Right lobe of liver (tissue), 6 donors: ENCODE results near the gene SELENOM. TPM values are rescaled to one million over a fixed set of nuclear protein-coding genes. Genes with fewer than 3 reads are reported as not detected.

Experiments
- ATAC-seq, 4 donors: fragments of 200-7000 bp; cut with Tn5 transposase; one replicate each; pipeline ENCODE4 v1.9.1; 2020; ENCODE audit warnings: mild to moderate bottlenecking in 4 of 4, moderate library complexity in 4 of 4
- DNase-seq, 3 donors: peaks; one replicate each; pipeline ENCODE4 v3.0.0-alpha.2; 2020
- H3K27ac ChIP-seq, 3 donors: fragments of 200-600 bp; one replicate each; pipeline ENCODE4 v1.8.0; 2022
- H3K27me3 ChIP-seq, 2 donors: fragments of 200-600 bp; one replicate each; pipeline ENCODE4 v1.8.0; 2022
- H3K36me3 ChIP-seq, 4 donors: fragments of 200-600 bp; sonication (generic) in 1 of 4; one replicate each; pipeline versions ENCODE4 v1.5.1 to v1.8.0; 2017 to 2022; ENCODE audit warnings: control low read depth in 1 of 4
- H3K4me1 ChIP-seq, 4 donors: fragments of 200-600 bp; sonication (generic) in 1 of 4; one replicate each; pipeline versions ENCODE4 v1.5.1 to v1.8.0; 2017 to 2022; ENCODE audit warnings: control low read depth in 1 of 4
- H3K4me3 ChIP-seq, 3 donors: fragments of 200-600 bp; one replicate each; pipeline ENCODE4 v1.8.0; 2022
- H3K9me3 ChIP-seq, 4 donors: fragments of 200-600 bp; sonication (generic) in 1 of 4; one replicate each; pipeline versions ENCODE4 v1.5.1 to v1.8.0; 2017 to 2022; ENCODE audit warnings: control low read depth in 1 of 4
- POLR2A ChIP-seq: fragments of 450-650 bp; IDR thresholded peaks from one replicate; pipeline ENCODE4 v1.6.1; 2017; ENCODE audit warnings: antibody characterized with exemption, mild to moderate bottlenecking
- WGBS: methylation state at CpG from one replicate; pipeline ENCODE4 v1.1.6; 2018; ENCODE audit warnings: low coverage, low lambda C conversion rate; ENCODE audit not compliant: insufficient coverage; ENCODE audit errors: missing lambda C conversion rate; 5-methylcytosine and 5-hydroxymethylcytosine counted together
- intact Hi-C, 2 donors: fragments of 100-400 bp; cut with DNase I; formaldehyde crosslinking; loops; one replicate each; pipeline versions ENCODE4 v1.11.2 to v1.14.1; 2022
- total RNA-seq, 6 experiments: library from RNA; depleted of rRNA in 2 of 6; stranded (reverse); fragments of >200 nt in 2 of 6; fragmentation: NEBNext Ultra II Directional in 3 of 6; extraction: Animal tissue kit (Norgen Biotek cat#: 25700) in 3 of 6; gene quantifications; one replicate each; pipeline versions ENCODE4 v1.1.0 to v1.2.4, GENCODE V29; 2016 to 2023
- TF ChIP-seq, protein P1 (sequence below), 4 donors: fragments of 200-600 bp in 3 of 4; fragments of 450-650 bp in 1 of 4; IDR thresholded peaks; one replicate each; pipeline versions ENCODE4 v1.5.1 to v1.8.0; 2016 to 2022; ENCODE audit warnings: antibody characterized with exemption in 4 of 4, mild to moderate bottlenecking in 2 of 4
- donor health status: DM: no; HTN: yes; CAD: no.
- donor health status: DM: no; HTN: no; CAD: no.
- donor health status: DM: no; HTN: no; CAD: no.
- donor health status: DM: no; HTN: yes; CAD: no.
- donor health status: DM: no; HTN: yes; CAD: no.

The SELENOM gene
- total RNA-seq, 6 experiments from 2014 or later, result 4.7 to 52.0 (median 9.4) TPM

DNA sequence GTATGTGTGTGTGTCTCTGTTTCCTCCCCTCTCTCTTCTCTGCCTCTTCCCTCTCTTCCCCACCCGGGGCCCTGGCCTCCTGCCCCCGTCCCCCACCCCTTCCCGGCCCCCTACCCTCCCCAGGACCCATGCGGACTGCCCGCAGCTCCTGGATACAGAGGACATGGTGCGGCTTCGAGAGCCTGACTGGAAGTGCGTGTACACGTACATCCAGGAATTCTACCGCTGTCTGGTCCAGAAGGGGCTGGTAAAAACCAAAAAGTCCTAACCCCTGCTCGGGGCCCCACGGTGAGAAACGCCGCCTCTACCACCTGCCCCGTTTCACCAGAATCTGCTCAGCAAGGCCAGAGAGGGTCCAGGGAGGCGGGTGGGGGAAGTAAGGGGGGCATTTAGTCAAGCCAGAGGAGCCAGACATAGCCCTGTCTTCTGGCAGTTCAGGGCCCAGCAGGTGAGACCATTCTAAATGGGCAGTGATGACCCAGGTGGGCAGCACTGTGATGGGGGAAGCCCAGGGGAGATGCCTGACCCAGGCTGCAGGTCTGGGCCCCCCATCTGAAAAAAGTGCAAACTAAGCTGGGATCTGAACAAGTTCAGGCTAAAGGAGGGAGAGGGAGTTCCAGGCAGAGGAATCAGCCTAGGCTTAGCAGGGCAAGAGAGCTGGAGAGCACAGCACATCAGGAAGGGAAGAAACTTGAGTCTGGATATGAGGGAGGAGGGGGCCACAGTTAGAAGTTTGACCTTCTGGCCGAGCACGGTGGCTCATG, 6.4 kb downstream of the SELENOM start:
- no peaks in the 10 kb centered on the region for H3K27me3 ChIP-seq
- no peak for TF ChIP-seq POLR2A
- TF ChIP-seq, protein P1, sequence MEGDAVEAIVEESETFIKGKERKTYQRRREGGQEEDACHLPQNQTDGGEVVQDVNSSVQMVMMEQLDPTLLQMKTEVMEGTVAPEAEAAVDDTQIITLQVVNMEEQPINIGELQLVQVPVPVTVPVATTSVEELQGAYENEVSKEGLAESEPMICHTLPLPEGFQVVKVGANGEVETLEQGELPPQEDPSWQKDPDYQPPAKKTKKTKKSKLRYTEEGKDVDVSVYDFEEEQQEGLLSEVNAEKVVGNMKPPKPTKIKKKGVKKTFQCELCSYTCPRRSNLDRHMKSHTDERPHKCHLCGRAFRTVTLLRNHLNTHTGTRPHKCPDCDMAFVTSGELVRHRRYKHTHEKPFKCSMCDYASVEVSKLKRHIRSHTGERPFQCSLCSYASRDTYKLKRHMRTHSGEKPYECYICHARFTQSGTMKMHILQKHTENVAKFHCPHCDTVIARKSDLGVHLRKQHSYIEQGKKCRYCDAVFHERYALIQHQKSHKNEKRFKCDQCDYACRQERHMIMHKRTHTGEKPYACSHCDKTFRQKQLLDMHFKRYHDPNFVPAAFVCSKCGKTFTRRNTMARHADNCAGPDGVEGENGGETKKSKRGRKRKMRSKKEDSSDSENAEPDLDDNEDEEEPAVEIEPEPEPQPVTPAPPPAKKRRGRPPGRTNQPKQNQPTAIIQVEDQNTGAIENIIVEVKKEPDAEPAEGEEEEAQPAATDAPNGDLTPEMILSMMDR (IDR thresholded peaks at IDR 0.05), result no peak
- H3K36me3 ChIP-seq, result peaks cover 0 to 4% (median 0%) of the 10 kb centered on the region in 4 donors
- no peaks in the 10 kb centered on the region for H3K9me3 ChIP-seq
- no peak overlapping the region for H3K4me3 ChIP-seq
- ATAC-seq (no peak), DNase-seq (no peak)
- H3K4me1 ChIP-seq, result no peaks in the 10 kb centered on the region
- 89% methylated on average over 3 of the region's 18 CpGs for WGBS
- no peak overlapping the region for H3K27ac ChIP-seq
- intact Hi-C loops, result no loop called here

DNA sequence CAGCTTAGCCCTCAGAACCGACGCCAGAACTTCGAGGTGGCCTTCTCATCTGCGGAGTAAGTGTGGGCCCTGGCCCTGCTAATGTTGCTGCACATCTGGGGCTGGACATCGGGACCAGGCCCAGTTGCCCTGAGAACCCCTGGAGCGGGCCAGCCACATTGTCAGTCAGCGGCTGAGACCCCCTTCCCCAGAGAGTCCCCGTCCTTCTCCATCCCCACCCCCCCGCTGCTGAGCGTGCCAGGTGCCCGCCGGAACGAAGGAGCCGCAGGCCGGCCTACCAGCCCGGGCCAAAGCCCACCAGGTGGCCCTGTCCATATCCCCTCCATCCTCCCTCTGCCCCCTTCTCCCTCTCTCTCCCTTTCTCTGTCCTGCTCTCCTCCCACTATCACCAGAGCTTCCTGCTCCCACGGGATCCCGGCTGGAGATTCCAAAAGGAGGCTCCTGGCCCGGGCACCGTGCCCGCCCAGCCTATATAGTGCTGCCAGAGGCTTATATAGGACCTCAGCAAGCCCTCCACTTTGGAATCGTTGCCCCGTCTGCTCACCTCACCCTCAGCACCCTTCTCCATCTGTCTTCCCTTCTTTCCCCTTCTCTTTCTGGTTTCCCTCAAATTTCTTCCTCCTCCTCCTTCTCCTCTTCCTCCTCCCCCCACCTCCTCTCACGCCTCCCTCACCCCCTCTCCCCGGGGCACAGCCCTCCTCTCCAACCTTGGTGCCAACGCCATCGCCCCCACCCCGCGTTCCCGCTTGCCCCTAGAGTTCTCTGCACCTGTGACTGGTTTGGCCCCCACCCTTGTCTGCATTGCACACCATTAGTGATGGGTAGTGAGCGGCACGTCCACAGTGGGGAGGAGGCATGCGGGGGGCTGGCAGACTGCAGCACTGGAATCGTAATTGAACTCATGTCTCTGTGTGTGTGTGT, 7.3 kb downstream of the SELENOM start:
- Histone ChIP-seq H3K4me3 (no peak overlapping the region), H3K36me3 (peaks cover 0 to 8% (median 0%) of the 10 kb centered on the region in 4 donors), H3K27me3 (no peaks in the 10 kb centered on the region), H3K9me3 (no peaks in the 10 kb centered on the region), H3K27ac (no peak overlapping the region), H3K4me1 (no peaks in the 10 kb centered on the region)
- intact Hi-C loops, result loop anchor here (10.0 kb wide), 2 partner anchors 45 to 135 kb away; partner anchors contain the start of gene PLA2G3 (in 1 of the 2)
- DNase-seq (no peak), ATAC-seq (no peak)
- TF ChIP-seq POLR2A, result no peak
- TF ChIP-seq, protein P1 (IDR thresholded peaks at IDR 0.05), result no peak
- WGBS, result 92% methylated on average over 17 of the region's 34 CpGs

DNA sequence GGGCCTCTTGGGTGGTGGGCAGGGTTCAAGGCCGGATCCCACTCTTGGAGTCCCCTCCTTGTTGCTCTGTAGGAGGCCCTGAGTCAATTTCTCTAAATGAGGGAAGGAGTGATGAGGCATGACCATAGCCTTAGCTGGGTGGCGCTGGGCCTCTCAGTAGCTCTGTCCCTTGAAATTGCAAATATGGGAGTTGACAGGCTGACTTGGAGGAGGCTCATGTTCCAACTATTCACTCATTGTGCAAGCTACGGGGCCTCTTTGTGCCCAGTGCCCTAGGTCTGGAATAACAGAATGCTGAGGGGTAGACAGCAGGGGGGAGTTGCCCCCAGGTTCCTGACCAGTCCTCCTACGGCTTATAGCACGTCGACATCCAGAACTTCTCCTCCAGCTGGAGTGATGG, 8.0 kb downstream of the SELENOM start:
- ATAC-seq (no peak), DNase-seq (no peak)
- Histone ChIP-seq H3K4me1 (no peaks in the 10 kb centered on the region), H3K27ac (no peak overlapping the region), H3K27me3 (no peaks in the 10 kb centered on the region), H3K9me3 (no peaks in the 10 kb centered on the region), H3K36me3 (peaks cover 0 to 8% (median 0%) of the 10 kb centered on the region in 4 donors), H3K4me3 (no peak overlapping the region)
- TF ChIP-seq POLR2A, result no peak
- TF ChIP-seq, protein P1 (IDR thresholded peaks at IDR 0.05), result no peak
- intact Hi-C loops, result loop anchor here (10.0 kb wide), 2 partner anchors 45 to 135 kb away; partner anchors contain the start of gene PLA2G3 (in 1 of the 2)
- WGBS, result no CpG with 5 or more reads among the region's 6 CpGs

DNA sequence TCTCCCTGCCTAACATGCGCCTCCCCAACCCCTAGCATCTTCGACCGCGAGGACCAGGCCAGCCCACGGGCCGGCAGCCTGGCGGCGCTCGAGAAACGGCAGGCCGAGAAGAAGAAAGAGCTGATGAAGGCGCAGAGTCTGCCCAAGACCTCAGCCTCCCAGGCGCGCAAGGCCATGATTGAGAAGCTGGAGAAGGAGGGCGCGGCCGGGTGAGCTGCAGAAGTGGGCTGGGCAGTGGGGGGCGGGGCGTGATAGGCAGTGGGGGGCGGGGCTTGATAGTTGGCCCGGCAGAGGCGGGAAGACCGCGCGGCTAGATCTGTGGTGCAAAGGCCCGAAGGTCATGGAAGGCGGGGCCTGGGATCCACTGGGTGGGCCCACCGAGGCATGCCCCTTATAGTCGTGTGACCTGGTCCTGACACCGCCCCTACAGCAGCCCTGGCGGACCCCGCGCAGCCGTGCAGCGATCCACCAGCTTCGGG, 8.7 kb downstream of the SELENOM start:
- no peaks in the 10 kb centered on the region for H3K27me3 ChIP-seq
- TF ChIP-seq, protein P1 (IDR thresholded peaks at IDR 0.05), result no peak
- no peaks in the 10 kb centered on the region for H3K4me1 ChIP-seq
- DNase-seq (no peak), ATAC-seq (peak in 2 of 4 donors; percentile 8 to 15)
- peaks cover 0 to 8% (median 0%) of the 10 kb centered on the region in 4 donors for H3K36me3 ChIP-seq
- no peak overlapping the region for H3K27ac ChIP-seq
- no peak overlapping the region for H3K4me3 ChIP-seq
- intact Hi-C loops, result loop anchor here (10.0 kb wide), 2 partner anchors 46 to 136 kb away; partner anchors contain the start of gene PLA2G3 (in 1 of the 2)
- H3K9me3 ChIP-seq, result no peaks in the 10 kb centered on the region
- WGBS, result no CpG with 5 or more reads among the region's 36 CpGs
